GM21423 (cell line): ENCODE data around the gene FAM89B.

Experiments
- ATAC-seq: cut with Tn5 transposase; IDR thresholded peaks from one replicate; pipeline ENCODE4 v1.9.1; 2021; ENCODE audit warnings: mild to moderate bottlenecking, moderate library complexity; ENCODE audit not compliant: unreplicated experiment

The FAM89B gene

DNA sequence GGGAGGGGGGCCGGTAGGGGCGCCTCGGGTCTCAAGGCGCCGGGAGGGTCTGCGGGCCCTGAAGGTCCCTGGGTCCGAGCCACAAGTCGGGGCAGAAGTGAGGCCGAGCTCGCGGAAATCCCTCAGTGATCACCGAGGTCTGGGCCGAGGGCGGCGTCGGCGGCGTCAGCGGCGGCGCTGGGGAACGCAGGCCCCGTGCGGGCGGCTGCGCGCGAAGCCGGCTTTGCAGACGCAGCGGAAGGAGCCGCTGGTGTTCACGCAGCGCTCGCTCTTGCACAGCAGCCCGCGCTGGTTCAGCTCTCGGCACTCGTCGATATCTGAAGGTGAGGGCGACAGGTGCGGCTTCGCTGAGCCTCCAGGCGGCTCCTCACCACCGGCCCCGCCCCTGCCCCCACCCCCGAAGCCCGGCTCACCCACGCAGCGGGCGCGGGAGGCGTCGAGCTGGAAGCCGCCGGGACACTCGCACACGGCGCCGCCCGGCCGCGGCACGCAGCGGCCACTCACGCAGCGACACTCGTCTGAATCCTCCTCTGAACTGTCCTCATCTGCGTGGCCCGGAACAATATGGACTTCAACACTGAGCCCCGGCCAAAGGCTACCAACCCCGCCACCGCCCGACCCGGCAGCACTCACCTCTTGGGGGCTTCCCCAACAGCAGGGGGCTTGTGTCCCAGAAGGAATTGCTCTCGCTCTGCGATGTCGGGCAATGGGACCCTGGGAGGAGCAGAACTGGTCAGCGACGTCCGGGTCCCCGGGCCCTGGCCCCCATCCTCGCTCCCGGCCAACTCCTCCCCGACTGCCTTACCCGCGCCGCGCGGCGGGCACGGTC lies 33.2 kb upstream of the FAM89B start:
- no peak for ATAC-seq

DNA sequence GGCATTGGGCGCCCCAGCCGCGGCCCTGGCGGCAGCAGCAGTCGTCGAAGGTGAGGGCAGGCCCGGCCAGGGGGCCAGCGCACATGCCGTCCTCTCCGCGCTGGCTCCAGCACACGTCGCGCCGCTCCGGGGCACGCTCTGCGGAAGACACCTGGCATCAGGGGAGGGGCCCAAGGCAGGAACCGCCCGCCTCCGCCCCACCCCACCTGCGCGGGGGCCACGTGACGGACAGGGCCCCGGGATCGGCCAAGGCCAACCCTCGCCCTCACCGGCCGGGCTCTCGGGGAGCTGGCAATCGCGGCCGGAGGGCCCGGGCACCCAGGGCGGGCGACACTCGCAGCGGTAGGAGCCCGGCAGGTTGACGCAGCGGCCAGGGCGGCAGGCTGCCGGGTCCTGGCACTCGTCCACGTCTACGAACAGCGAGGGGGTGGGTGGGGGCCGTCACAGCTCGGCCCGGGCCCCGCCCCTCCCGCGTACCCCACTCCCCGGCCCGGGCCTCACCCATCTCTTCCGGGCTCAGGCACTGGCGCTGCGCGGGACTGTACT lies 32.5 kb upstream of the FAM89B start:
- ATAC-seq, result peak; percentile 52

DNA sequence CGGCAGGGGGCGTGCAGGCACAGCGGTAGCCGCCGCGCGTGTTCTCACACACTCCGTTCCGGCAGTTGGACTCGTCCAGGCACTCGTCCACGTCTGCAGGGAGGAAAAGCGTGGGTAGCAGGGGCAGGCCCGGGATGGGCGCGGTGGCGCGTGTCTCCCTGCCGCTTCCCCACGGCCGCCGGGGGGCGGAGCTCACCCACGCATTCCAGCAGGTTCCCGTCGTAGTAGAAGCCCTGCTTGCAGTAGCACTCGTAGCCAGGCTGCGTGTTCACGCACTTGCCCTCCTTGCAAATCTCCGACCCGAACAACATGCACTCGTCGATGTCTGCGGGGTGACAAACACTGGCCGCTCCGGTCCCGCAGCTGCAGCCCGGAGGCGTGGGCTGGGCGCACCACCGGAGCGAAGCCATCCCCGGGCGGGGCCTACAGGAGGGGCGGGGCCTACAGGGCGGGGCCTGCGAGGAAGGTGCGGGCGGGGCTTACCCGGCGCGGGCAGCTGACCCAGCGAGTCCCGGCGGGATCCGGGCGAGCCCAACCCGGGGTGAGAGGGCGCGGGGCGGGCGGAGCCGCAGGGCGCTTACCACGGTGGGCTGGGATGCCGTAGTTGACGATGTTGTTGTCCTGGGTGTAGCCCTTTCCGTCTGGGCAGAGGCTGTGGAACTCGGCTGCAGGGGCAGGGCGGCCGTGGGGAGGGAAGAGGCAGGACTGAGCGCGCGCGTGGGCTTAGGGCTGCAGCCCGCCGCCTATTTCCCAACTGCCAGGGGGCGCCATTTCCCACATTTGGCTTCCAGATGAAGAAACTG lies 31.8 kb upstream of the FAM89B start:
- peak; percentile 64 for ATAC-seq

DNA sequence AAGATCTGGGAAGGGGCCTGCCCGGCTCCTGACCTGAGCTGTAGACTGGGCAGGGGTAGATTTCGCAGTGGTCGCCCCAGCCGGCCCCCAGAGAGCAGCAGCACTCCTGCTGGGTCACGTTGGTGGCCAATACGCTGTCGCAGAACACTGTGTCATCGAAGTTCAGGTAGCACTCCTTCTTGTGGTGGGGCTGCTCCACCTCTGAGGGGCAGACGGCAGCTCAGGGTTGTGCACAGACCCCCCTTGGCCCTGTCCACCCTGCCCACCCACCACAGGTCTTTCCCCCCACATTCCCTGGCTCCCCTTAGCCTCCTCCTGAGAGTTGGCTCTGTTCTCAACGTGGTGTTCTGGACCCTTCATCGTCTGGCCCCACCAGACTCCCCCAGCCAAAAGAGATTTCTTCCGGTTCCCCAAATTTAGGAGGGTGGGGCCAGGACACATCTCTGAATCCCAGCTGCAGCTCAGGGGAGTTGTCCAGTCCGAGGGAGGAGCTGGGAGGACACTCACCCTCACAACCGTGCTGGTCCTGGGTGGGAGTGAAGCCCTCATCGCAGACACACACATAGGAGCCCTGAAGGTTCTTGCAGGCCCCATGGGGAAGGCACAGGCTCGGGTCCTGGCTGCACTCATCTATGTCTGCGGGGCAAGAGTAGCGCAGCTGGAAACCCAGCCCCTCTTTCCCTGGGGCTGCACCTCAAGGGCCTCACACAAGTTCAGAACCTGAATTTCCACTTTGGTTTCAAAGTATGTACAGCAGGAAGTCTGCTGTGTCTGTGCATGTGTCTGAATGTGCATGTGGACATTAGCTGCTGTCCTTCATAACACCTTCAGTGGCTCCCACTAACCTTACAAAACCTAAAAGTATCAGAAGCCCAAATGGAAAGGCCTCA lies 31.0 kb upstream of the FAM89B start:
- no peak for ATAC-seq

DNA sequence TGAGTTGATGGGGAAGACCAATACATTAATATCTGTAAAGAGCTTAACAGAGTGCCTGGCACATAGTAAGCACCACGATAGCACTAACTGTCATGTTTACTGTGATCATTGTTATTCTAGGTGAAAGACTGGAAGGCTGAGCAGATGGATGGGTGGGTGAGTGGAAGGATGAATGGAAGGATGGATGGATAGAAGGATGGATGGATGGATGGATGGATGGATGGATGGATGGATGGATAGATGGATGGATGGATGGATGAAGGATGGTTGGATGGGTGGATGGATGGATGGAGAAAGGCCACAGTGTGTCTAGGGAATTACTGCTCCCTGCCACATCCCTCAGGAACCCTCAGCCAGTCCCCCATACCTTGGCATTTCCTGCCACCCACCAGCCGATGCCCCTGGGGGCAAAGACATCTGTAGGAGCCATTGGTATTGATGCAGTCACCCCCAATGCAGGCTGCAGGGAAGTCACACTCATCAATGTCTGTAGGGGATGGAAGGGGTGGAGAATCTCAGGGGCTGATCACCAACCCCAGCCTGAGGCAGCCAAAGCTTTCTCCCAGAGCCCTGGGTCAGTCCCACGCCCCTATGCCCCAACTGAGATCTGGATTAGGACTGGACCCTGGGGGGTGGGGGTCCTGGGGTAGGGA lies 29.5 kb upstream of the FAM89B start:
- ATAC-seq, result no peak

DNA sequence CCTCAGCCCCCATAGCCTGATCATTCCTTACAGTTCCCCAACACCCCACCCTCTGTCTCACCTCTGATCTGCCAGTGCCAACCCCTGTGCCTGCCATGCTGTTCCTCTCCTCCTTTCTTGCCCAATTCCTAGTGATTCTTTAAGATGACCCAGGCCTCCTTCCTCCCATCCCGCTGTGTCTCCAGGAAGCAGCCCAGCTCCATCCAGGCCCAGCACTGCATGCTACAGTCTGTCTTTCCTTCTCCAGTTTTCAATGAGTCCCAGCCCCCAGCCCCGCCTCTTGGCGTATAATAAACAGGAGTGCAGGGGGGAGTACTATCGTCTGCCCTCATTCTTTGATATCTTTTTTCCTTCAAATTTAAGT lies 26.5 kb upstream of the FAM89B start:
- no peak for ATAC-seq

DNA sequence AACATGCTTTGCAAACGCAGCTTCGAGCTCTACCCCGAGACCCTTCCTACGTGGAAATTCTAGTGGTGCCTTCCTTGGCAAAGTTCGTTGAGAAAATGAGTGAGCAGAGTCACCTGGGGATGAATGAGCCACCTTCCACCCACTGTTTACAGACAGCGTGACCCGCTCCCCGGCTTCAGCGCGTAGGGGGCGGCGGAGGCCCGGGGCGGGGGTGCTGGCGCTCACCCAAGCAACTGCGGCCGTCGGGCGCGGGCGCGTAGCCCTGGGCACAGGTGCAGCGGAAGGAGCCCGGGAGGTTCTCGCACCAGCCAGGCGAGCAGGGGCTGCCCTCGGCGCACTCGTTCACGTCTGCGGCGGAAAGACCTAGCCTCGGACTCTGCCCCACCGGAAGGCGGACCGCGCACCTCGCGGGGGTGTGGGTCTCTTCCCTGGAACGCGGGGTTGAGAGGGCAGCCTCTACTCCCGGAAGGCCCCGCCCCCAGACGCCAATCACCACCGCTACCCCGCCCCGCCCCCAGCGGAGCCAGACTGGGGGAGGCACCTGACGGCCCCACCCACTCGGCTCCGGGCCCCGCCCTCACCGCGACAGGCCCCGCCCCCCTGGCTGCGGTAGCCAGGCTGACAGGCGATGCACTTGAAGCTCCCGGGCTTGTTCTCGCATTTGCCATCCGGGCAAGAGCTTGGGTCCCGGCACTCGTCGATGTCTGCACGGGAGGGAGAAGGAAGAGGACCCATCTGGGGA lies 25.9 kb upstream of the FAM89B start:
- ATAC-seq, result peak; percentile 73

DNA sequence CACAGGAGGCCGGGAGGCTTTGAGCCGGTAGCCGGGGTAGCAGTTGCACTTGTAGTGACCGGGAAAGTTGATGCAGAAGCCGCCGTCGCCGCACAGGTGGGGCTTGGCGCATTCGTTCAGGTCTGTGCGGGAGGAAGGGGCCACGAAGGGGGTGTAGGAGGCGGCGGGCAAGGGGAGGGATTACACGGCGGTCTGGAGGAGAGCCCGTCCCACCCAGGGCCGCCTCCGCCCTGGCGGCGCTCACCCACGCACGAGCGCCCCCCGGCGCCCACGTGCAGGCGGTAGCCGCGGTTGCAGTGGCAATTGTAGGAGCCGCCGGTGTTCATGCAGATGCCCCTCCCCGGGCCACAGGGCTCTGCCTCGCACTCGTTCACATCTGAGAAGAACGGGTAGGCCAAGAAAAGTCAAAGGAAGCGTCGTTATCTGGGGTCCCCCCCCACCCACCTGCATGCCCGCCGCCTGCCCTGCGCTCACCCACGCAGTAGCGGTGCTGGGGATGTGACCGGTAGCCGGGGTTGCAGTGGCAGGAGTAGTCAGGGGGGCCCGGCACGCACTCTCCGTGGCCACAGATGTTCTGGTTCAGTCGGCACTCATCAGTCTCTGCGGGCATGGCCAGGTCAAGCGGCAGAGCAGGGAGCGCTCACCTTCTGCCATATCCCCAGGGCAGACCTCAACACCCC lies 24.8 kb upstream of the FAM89B start:
- no peak for ATAC-seq

DNA sequence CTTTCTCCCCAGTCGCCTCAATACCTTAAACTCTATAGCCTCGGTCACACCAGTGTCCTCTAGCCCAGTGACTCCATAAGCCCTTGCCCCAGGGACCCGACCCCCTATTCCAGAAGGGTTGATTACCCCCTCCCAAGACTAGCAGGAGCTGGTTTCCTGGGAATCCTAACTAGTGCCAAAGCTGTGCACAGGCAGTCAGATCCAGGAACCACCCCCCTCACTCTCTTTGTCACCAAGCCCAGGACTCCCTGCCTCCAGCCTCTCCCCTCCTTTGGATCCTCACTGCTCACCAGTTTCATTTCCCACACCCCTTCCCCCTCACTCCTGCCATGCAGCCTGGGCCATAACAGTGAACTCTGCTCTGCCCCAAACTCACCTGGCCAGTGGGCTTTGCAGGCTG lies 23.9 kb upstream of the FAM89B start:
- no peak for ATAC-seq

DNA sequence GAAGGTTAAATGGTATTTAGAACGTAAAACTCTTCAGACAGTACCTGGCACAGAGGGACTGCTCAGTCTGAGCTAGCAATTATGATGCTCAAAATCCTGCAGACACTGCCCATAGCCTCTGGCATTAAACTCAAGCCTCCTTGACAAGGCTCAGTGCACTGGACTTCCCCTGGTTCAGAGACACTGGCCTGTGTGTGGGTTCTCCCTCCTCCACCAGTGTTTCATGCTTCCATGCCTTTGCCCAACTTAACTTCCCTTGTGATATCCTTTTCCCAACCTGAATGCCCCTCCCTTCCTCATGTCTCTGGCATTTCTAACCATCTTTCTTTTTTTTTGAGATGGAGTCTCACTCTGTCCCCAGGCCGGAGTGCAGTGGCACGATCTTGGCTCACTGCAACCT lies 23.2 kb upstream of the FAM89B start:
- no peak for ATAC-seq

DNA sequence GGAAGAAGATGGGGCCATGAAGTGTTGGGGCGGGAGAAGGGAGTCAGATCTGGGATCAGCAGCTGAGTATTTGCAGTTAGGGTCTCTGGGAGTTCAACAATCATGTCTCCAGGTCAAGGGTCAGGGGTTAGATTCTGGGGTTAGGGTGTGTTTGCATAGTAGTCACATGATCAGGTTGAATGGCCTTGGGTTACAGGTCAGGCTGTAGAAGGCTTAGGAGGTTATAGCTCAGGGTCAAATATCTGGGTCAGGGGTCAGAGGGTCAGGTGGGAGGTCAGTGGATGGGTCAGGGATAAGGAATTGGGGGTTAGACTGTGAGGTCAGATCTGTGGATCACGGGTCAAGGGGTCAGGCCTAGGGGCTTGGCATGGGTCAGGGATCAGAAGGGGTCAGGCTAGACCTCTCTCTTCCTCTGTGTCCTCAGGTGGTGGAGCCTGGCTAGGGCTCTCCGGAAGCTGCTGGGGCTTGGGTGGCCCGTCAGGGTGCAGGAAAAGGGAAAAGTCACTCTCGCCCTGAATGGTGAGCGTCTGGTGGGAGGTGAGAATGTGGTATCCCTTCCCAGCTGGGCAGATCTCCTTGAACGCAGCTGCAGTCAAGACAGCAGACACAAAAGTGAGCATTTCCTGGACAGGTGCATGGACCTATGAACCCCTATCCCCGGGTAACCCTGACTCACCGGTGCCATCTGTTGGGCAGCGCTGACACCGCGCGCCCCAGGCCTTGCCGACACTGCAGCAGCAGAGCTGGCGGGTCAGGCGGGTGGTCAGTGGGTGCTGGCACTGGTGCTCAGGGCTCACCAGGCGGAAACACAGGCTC lies 20.6 kb upstream of the FAM89B start:
- ATAC-seq, result no peak

DNA sequence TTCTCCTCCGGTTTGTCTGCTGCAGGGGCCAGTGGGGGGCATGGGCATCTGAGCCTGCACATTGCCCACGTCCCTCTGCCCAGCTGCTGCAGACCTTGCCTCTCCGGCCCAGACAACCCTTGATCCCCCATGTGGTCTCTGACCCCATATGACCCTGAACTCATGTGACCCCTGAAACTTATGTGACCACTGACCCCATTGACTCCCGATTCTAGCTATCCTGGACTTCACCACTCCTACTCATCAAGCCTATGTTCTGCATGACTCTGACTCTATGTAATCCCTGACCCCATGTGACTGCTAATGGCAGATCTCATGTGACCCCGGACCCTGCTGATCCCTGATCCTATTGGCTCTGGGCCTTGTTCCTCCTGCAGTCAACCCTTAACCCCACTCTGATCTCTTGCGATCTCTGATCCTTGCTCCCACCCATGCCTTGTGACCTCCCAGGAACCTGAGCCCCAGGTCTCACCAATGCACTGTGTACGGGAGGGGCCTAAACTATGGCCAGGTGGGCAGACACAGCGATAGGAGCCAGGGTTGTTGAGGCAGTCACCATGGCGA lies 19.9 kb upstream of the FAM89B start:
- ATAC-seq, result no peak

DNA sequence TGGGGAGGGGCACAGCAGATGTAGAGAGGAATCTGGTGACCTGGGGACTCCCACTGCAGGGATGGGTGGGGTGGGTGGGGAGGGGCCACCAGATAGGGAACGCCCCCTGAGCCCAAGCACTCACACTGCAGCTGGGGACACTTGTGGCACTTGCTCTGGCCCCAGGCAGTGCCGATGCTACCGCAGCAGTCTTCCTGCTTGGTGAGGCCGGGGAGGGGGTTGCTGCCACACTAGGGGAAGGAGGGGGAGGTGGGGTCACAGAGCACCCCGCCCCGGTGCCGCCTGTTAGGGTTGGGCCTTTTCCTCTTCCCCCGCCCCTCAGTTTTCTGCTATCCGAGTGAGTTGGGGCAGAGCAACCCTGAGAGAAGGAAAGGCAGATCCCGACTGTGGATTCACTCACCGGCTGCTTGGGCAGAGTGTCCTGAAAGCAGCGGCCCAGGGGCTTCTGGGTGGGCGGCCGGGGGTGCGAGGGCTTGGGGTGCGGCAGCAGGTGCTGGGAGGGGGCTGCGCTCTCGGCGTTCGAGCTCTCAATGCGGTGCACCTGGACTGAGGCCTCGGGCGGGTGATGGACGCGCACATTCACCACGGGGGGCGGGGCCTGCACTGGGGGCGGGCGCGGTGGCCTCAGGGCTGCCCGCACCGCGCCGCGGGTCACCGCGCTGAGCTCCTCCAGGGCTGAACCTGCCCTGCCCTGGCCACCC lies 18.9 kb upstream of the FAM89B start:
- no peak for ATAC-seq

DNA sequence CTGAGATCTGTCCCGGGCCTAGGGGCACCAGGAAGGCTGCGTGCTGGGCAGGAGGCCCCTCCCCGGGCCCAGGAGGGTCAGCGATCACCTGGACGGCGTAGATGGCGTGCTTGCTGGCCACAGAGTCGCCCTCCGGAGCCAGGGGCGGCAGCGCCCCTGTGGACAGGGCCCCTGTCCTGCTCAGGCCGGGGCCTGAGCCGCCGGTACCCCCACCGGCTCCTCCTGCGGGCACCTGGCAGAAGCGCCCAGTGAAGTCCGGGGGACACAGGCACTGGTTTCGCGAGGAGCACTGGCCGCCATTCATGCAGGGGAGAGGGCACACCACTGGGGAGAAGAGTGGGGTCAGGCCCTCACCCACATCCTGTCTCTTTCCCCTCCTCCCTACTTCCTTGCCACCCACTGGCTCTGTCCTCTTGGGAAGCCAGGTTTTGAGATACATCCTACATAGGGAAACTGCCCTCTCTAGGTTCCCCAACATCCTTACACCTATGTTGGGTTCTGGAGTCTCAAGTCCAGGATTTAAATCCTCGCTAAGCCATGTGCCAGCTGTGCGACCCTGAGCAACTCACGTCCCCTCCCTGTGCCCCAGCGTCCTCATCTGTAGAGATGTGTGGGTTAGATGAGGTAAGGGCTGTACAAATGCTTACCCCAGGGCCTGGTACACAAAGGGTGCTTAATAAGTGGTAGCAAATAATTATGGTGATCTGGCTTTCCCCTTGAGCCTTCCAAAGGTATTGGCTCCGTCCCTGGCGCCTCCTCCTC lies 18.1 kb upstream of the FAM89B start:
- no peak for ATAC-seq

DNA sequence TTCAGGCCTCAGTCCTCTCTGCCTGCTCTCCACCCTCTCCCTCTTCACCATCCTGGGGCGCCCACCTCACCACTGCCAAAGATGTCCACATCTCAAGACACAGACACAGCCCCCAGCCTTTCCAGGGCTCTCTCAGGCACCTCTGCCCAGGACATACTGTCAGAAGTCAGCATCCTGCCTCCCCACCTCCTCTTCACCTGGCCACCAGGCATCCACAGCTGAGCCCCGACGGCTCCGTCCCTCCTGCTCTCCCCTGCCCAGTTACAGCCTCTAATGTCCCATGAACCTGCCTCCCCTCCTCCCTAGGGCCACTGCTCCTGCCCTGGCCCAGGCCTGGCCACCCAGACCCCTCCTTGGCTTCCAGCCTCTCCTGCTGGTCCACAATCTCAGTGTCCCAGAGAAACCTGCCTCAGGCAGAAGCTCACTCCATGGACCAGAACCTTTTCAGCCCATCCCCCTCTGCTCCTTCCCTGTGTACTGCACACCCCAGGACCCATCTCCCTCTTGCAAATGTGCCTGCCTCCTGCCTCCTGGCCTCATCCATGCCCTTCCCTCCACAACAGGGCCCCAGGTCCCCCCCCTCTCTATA lies 17.4 kb upstream of the FAM89B start:
- no peak for ATAC-seq

DNA sequence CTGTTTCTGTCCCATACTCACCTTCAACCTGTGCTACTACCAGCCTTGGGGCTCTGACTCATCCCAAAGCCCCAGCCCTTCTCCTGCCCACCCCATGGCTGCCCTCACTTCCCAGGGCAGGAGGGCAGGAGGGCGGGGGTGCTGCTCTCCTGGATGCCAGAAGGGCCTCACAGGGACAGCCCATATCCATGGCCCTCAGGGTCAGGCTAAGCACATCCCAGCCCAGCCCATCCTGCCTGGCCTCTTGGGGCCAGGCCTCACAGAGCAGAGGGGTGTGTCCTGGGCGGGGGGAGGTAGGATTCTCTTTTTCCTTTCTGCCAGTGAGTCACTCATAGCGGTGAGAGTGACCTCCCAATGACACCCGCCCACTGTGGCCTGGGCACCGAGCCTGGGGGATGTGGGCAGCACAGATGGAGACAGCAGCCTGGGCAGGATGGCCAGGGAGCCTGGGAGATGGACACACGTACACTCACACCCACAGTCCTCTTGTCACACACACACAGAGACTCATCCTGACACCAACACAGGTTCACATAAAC lies 16.6 kb upstream of the FAM89B start:
- no peak for ATAC-seq
